ENCODE results near the gene ARHGAP42.

Gene ARHGAP42

GRCh38 chr11:100682247-100682969, 4.7 kb upstream of the ARHGAP42 start:
- DNase-seq (ENCODE audit: low read depth in 2 of 2, low spot score in 1 of 2): no peak

GRCh38 chr11:100683126-100683525, 4.0 kb upstream of the ARHGAP42 start:
- DNase-seq (ENCODE audit: low read depth in 2 of 2, low spot score in 1 of 2): no peak

- DNase-seq (ENCODE audit: low read depth in 2 of 2, low spot score in 1 of 2): no peak
Measured at GRCh38 chr11:100684101-100685065, 2.7 kb upstream of the ARHGAP42 start.

- no peak for DNase-seq (ENCODE audit: low read depth in 2 of 2, low spot score in 1 of 2)
Measured at GRCh38 chr11:100686476-100687053, 523 bp upstream of the ARHGAP42 start.

DNA sequence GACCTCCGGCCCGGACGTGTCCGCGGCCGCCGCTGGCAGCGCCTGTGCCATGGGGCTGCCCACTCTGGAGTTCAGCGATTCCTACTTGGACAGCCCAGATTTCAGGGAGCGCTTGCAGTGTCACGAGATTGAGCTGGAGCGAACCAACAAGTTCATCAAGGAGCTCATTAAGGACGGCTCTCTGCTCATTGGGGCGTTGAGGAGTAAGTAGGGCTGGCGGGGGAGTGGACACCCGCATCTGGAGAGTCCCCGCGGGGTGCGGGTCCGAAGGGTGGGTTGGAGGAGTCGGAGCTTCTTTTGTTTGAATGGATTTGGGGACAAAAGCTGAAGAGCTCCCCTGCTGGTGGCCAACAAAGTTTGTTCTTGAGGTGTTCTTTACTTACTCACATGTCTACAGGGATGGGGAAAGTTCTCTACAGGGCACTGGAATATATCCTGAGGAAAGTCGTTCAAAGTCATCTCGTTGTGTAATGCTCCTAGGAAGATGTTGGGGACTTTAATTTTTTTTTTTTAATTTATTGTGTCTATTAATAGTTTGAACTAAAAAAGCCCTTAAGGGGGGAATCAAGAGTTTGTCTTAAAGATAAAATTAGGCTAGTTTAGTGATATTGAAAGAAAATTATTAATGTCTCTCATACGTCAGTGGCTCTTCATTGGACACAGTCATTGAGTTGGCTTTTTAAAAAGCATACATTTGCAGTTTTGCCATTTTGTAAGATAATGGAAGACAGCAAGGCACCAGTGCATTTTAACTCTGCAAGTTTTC, 725 bp downstream of the ARHGAP42 start:
- no peak for DNase-seq (ENCODE audit: low read depth in 2 of 2, low spot score in 1 of 2)

- no peak for DNase-seq (ENCODE audit: low read depth in 2 of 2, low spot score in 1 of 2)
Measured at GRCh38 chr11:100689141-100689540, 2.1 kb downstream of the ARHGAP42 start.

- no peak for DNase-seq (ENCODE audit: low read depth in 2 of 2, low spot score in 1 of 2)
Measured at GRCh38 chr11:100691896-100692653, 5.0 kb downstream of the ARHGAP42 start.

GRCh38 chr11:100695911-100696310, 8.8 kb downstream of the ARHGAP42 start:
- DNase-seq (ENCODE audit: low read depth in 2 of 2, low spot score in 1 of 2): no peak

GRCh38 chr11:100703139-100703538, 16.1 kb downstream of the ARHGAP42 start:
- DNase-seq (ENCODE audit: low read depth in 2 of 2, low spot score in 1 of 2): no peak

GRCh38 chr11:100703801-100704575, 16.9 kb downstream of the ARHGAP42 start:
- no peak for DNase-seq (ENCODE audit: low read depth in 2 of 2, low spot score in 1 of 2)

DNA sequence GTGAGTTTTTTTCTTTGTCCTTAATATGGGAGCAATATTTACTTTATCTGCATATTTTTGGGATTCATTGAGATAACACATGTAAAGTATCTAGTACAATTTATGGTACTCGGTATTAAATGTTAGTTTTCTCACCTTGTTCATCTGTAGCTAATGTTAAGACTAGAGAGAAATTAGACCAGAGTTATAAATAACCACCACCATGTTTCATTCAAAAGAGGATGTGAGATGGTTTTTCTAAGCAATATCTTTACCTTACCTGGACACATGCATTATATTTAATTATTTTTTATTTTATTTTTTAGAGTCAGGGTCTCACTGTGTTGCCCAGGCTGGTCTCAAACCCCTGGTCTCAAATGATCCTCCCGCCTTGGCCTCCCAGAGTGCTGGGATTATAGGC, 18.4 kb downstream of the ARHGAP42 start:
- no peak for DNase-seq (ENCODE audit: low read depth in 2 of 2, low spot score in 1 of 2)

DNA sequence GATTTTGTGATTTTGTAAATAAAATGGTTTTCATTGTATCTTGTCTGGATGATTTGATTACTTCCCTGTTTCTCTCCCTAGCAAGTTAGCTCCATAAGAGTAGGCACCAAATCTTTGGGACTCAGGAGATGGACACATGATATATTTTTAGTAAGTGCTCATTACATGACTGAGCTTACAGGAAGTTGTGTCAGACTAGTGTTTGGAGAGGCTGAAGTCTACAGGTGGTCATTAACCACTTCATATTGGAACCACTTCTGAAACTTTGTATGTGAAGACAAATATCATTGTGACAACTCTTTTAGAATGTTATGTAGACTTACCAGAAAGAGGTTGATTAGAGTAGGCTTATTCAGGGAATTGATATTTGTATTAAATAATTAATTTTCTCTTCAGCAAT, 19.1 kb downstream of the ARHGAP42 start:
- no peak for DNase-seq (ENCODE audit: low read depth in 2 of 2, low spot score in 1 of 2)

DNA sequence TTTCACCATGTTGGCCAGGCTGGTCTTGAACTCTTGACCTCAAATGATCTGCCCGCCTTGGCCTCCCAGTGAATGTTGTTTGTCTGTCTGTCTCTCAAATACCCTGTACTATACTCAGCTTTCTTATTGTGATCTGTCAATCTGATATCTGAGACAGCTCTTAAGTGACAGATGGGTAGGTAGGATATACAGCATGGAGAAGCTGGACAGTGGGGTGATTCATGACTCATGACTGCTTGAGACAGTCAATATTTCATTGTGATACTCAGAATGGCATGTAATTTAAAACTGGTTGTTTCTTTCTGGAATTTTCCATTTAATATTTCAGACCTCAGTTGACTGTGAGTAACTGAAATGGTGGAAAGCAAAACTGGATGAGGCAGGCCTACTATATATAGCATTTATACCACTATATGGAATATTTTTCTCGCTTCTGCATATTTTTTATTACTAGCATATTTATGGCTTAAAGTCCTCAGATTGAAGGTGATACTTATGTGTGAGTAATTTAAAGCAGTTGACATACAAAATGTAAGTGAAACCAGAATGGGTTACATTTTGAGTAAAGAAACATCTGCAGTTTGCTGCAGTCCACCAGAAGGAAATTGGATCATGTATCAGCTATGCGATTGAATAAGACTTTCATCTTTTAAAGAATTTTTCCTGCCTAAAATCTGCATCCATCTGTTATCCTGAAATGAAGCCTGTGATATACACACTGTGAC, 22.3 kb downstream of the ARHGAP42 start:
- no peak for DNase-seq (ENCODE audit: low read depth in 2 of 2, low spot score in 1 of 2)

GRCh38 chr11:100711984-100712383, 24.9 kb downstream of the ARHGAP42 start:
- no peak for DNase-seq (ENCODE audit: low read depth in 2 of 2, low spot score in 1 of 2)

DNA sequence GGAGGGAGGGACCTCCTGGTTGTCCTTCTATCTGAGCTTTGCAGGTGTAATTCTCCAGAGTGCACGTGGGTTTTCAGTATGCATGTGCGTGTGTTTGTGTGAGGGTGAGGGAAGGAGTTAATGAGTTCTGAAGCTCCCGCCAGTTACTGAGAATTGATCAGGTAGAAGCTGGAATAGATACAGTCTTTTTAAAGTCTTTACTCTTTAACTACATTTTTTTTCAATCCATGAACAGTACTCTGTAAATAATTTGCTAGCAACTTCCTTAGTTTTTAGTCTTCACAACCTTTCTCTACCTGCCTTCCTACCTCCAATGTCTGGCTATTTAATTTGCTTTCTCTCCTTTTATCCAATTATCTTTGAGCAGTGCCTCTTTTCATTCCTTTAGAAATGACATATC, 25.5 kb downstream of the ARHGAP42 start:
- no peak for DNase-seq (ENCODE audit: low read depth in 2 of 2, low spot score in 1 of 2)

DNA sequence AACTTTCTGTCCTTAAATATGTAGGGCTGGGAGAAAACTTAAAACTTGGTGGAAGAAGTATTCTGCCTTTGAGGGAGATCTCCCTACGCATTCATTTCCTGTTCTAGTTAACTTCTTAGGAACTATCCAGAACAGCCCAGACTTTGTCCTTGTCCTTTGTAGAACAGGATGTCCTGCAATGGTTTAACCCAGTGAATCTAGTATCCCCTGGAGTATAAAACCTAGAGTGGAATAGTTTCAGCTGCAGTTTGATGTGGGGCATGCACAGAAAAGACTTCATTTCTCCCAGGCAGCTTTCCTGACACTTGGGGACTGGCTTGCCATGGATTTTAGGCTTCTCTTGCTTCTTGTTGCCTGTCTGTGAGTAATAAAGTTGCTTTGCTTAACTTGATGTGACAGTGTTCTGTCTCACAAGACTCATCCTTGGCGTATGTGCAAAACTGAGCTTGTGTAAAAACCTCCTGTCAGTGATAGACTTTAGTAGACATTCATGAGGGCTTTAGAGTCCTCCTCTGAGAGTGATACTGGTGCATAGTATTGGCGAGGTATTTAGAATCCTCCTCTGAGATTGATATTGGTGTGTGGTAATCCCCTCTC, 28.2 kb downstream of the ARHGAP42 start:
- no peak for DNase-seq (ENCODE audit: low read depth in 2 of 2, low spot score in 1 of 2)

DNA sequence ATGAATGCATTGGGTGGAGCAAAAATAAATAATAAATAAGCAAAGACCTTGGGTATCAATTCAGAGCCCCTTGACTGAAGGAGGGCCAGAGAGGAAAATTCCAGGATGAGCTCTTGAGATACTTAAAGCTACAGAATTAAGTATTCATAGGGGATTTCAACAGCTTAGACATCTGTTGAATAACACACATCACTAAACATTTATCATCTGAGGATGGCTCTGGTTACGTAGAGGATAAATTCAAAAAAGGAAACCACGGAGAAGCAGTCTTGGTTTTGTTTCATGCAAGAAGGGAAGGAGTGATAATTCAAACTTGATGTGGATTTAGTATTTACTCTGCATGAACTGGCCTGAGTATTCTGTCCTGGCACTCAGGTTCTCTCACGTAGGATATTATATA, 29.8 kb downstream of the ARHGAP42 start:
- DNase-seq (ENCODE audit: low read depth in 2 of 2, low spot score in 1 of 2): no peak

GRCh38 chr11:100719362-100719761, 32.3 kb downstream of the ARHGAP42 start:
- no peak for DNase-seq (ENCODE audit: low read depth in 2 of 2, low spot score in 1 of 2)

- DNase-seq (ENCODE audit: low read depth in 2 of 2, low spot score in 1 of 2): no peak
Measured at GRCh38 chr11:100719809-100720221, 32.7 kb downstream of the ARHGAP42 start.

Measured in stimulated activated CD8-positive, alpha-beta memory T cell treated with anti-CD3 and anti-CD28 coated beads, Interleukin-4, amount 100 ng/mL, for 1 hour (primary cell).